ENCODE measurements around the gene CTH.
"Not testable (repeated sequence)": the region's sequence is repeated elsewhere in the genome, so short reads cannot be mapped to it uniquely, and the experiment has no call there.

The CTH gene

DNA sequence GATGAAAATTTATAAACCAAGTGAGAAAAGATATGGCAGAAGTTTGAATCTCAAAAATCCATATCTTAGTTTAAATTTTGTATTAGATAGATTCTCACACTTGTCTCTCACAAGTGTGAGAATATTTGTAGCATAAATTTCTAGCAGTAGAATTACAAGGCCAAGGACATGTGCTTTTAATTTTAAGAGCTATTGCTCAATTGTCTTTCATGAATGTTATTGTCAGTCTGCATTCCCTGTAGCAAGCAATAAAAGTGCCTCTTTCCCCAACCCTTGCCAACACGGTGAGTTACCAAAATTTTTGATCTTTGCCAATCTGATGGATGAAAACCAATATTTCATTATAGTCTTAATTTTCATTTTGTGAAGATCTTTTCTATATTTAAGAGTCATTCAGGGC lies 64.0 kb downstream of the CTH start:
- TF ChIP-seq, protein P1, sequence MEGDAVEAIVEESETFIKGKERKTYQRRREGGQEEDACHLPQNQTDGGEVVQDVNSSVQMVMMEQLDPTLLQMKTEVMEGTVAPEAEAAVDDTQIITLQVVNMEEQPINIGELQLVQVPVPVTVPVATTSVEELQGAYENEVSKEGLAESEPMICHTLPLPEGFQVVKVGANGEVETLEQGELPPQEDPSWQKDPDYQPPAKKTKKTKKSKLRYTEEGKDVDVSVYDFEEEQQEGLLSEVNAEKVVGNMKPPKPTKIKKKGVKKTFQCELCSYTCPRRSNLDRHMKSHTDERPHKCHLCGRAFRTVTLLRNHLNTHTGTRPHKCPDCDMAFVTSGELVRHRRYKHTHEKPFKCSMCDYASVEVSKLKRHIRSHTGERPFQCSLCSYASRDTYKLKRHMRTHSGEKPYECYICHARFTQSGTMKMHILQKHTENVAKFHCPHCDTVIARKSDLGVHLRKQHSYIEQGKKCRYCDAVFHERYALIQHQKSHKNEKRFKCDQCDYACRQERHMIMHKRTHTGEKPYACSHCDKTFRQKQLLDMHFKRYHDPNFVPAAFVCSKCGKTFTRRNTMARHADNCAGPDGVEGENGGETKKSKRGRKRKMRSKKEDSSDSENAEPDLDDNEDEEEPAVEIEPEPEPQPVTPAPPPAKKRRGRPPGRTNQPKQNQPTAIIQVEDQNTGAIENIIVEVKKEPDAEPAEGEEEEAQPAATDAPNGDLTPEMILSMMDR (IDR thresholded peaks at IDR 0.05; ENCODE audit: borderline replicate concordance, insufficient read depth, low read depth, low read length), result no peak
- no peak overlapping the region for H3K4me3 ChIP-seq (ENCODE audit: low read depth, low read length)

DNA sequence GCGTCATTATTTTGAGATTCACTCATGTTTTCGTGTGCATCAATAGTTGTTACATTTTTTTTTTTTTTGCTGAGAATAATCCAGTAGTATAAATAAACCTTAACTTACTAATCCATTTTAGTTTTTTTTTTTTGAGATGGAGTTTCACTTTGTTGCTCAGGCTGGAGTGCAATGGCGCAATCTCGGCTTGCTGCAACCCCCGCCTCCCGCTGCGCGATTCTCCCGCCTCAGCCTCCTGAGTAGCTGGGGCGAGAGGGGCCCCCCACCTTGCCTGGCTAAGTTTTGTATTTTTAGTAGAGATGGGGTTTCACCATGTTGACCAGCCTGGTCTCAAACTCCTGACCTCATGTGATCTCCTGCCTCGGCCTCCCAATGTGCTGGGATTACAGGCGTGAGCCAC lies 66.0 kb downstream of the CTH start:
- TF ChIP-seq, protein P1 (IDR thresholded peaks at IDR 0.05; ENCODE audit: borderline replicate concordance, insufficient read depth, low read depth, low read length), result no peak
- no peak overlapping the region for H3K4me3 ChIP-seq (ENCODE audit: low read depth, low read length)

DNA sequence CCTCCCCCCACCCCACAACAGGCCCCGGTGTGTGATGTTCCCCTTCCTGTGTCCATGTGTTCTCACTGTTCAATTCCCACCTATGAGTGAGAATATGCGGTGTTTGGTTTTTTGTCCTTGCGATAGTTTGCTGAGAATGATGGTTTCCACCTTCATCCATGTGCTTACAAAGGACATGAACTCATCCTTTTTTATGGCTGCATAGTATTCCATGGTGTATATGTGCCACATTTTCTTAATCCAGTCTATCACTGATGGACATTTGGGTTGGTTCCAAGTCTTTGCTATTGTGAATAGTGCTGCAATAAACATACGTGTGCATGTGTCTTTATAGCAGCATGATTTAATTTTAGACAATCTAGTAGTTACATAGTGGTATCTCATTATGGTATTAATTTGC lies 66.8 kb downstream of the CTH start:
- H3K4me3 ChIP-seq (ENCODE audit: low read depth, low read length), result not testable (repeated sequence)

DNA sequence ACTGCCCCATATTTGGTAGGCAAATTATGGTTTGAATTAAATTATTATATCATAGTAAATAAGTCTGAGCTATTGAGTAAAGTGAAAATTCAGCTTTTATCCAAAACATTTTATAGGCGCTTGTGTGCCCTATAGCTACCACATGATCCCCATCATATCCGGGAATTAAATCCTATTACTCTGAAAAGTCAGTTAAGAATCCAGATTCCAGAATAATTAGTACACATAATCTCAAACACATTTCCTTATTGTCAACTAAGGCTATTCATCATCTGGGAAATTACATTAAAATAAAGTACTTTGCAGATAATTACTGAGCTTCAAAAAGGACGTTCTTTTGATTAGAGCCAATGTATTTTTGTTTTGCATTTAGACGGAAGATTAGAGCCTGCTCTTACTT lies 72.3 kb downstream of the CTH start:
- TF ChIP-seq, protein P1 (IDR thresholded peaks at IDR 0.05; ENCODE audit: borderline replicate concordance, insufficient read depth, low read depth, low read length), result no peak
- no peak overlapping the region for H3K4me3 ChIP-seq (ENCODE audit: low read depth, low read length)

DNA sequence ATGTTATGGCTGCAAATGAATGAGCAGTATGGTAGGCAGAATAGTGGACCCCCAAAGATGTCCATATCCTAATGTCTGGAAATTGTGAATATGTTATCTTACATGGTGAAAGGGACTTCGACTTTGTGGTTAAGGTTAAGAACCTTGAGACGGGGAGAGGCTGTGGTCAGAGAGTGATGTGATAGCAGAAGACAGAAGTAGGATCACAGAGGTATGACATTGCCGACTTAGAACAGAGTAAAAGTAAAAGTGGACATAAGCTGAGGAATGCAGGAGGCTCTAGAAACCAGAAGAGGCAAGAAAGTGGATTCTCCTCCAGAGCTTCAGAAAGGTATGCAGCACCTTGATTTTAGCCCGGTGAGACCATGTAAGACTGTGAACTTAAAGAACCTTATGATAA lies 74.6 kb downstream of the CTH start:
- TF ChIP-seq, protein P1 (IDR thresholded peaks at IDR 0.05; ENCODE audit: borderline replicate concordance, insufficient read depth, low read depth, low read length), result no peak
- no peak overlapping the region for H3K4me3 ChIP-seq (ENCODE audit: low read depth, low read length)

DNA sequence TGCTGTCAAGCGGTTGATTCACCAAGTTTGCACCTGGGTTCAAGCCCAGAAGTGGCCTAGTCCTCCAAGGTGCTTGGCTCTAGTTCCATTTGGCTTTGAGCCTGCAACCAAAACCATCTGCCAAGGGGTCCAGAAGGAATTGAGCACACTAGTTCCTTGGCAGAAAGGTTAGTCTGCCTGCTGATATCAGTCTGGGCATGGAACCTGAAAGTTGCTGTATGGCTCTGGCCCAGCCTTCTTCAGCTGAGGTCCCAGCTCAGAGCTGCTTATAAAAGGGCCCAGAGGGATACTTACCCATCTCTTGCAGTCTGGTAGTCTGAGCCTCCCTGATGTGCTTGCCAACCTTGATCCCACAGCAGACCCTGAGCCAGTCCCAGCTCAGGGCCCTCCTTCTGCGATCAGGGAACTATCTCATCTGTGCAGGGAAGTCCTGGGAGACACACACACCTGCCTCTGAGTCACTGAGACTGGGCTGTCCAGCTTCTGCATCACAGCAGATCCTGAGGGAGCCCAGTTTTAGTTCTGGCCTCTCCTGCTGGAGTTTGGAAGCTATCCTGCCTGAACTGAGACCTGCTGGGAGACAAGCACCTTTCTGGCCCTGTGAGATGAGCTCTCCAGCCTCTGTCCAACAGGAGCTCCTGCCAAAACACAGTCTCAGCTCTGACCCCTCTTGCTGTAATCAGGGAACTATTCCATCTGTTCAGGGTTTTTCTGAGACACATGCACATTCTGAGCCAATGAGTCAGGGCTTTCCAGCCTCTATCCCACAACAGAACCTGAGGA lies 75.8 kb downstream of the CTH start:
- TF ChIP-seq, protein P1 (IDR thresholded peaks at IDR 0.05; ENCODE audit: borderline replicate concordance, insufficient read depth, low read depth, low read length), result no peak
- H3K4me3 ChIP-seq (ENCODE audit: low read depth, low read length), result no peak overlapping the region

DNA sequence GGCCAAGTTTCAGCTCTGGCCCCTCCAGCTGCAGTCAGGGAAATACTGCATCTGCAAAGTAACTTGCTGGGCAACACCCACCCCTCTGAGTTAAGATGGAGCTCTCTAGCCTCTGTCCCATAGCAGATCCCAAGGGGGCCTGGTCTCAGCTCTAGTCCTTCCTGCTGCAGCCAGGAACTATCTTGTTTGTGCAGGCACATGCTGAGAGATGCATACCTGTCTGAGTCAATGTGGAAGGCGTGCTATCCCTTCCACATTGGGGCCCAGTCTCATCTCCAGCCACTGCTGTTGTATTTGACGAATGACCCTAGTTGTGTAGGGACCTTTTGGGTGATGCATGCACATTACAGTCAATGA lies 76.4 kb downstream of the CTH start:
- TF ChIP-seq, protein P1 (IDR thresholded peaks at IDR 0.05; ENCODE audit: borderline replicate concordance, insufficient read depth, low read depth, low read length), result no peak
- H3K4me3 ChIP-seq (ENCODE audit: low read depth, low read length), result no peak overlapping the region

All from GM12875 (cell line).